Measurements from ENCODE around the gene FRS3.

DNA sequence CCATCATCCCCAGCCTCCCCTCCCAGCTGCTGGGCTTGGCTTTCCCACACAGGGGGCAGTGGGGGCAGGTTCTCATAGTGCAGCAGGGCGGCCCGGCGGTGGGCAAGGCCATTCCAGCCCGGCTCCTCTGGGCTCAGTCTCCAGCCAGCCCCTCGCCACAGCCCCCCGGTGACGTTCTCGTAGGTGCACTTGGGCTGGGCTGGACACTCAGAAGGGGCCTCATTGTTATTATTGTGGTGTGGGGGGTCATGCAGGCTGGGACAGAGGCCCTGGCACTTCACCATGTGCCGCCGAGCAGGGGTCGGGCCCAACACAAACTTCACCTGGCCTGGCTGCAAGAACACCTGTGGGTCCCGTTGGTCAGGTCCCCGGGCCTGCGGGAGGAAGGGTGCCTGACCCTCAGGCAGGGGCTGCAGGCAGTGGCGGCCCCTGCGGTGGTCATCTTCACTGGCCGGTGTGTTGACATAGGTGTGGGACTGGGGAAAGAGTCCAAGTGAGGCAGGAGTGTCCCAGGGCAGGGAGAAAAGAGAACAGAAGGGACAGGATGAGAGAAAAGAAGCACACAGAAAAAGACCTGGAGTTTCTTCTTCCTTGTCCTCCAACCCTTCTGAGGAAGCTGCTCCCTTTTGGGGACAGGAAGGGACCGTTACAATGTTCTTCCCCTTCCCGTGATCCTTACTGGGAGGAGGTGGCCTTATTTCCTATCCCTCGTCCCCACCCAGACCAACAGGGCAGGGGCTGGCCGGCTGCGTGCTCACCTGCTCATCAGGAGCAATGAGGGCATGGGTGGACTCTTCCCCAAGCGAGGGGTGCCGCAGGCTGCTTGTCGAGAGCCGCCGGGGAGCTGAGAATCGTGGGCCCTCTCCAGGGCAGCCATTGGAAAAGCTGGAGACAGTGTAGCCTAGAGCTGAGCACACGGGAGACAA lies 8.4 kb downstream of the FRS3 start:
- TF ChIP-seq, protein P1, sequence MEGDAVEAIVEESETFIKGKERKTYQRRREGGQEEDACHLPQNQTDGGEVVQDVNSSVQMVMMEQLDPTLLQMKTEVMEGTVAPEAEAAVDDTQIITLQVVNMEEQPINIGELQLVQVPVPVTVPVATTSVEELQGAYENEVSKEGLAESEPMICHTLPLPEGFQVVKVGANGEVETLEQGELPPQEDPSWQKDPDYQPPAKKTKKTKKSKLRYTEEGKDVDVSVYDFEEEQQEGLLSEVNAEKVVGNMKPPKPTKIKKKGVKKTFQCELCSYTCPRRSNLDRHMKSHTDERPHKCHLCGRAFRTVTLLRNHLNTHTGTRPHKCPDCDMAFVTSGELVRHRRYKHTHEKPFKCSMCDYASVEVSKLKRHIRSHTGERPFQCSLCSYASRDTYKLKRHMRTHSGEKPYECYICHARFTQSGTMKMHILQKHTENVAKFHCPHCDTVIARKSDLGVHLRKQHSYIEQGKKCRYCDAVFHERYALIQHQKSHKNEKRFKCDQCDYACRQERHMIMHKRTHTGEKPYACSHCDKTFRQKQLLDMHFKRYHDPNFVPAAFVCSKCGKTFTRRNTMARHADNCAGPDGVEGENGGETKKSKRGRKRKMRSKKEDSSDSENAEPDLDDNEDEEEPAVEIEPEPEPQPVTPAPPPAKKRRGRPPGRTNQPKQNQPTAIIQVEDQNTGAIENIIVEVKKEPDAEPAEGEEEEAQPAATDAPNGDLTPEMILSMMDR (IDR thresholded peaks at IDR 0.05): no peak
- TF ChIP-seq EP300 (IDR thresholded peaks at IDR 0.05) (no peak), POLR2AphosphoS5 (IDR thresholded peaks at IDR 0.05) (no peak), POLR2A (IDR thresholded peaks at IDR 0.05) (no peak)
